Measurements from ENCODE around the gene PPME1.

GRCh38 chr11:74170694-74171629 is at the start of gene PPME1, which contains the start of gene C2CD3:
- no peak; the same call in 1 of the 2 replicates for TF ChIP-seq TAF1 (IDR thresholded peaks at IDR 0.05; ENCODE audit: borderline replicate concordance, insufficient read depth, low read length)
- peak; percentile 80 to 87 for TF ChIP-seq REST (IDR thresholded peaks at IDR 0.05; ENCODE audit: insufficient read depth in 1 of 2, low read depth in 2 of 2, low read length in 2 of 2)
